ENCODE data around the gene PYY. TPM values are rescaled to one million over a fixed set of nuclear protein-coding genes. Genes with fewer than 3 reads are reported as not detected.

Gene PYY
- total RNA-seq, 1 experiment from 2014 or later, result 2.0 TPM

DNA sequence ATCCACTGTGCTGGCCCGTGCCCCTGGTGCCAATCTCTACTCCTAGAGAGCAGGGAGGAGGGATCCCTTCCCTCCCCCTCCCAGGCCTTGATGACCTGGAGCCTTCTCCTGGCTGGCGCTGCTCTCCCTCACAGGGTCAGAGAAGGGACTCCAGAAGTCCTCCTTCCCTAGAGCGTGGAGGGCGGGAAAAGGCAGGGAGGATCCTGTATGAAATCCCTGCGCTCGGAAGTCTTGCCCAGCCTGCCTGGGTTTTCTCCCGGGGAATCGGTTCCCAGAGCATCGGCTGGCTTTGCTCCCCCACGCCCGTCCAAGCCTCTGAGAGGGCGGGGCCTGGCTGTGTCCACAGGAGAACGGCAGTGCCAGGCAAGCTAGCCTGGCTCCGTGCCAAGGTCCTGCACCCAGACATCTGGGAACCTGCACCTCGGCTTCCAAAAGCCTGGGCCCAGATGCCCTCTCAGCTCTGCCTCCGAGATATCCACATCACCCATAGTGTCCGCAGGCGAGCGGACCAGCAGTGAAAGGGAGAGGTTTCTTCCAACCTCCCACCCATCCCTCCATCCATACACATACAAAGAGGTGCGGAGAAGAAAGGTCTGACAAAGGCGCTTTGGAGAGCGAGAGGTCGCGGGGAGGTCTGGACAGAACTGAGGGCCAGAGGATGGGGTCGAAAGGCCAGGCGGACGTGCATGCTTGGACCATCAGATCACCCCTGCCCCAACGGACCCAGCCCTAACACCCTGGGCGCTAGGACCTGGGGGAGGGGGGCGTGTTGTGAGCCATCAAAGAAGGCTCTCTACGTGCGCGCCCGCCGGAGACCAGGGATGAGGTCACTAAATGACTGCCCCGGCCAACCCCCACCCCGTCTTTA, 47.5 kb downstream of the PYY start:
- H3K27ac Mint-ChIP-seq, result peak overlapping the region in 1 of 3 experiments; percentile 55; a peak in 1 of 7 replicates
- no peak overlapping the region for H3K4ac ChIP-seq (ENCODE audit: low read depth, low read length)
- no peak overlapping the region for H2BK15ac ChIP-seq (ENCODE audit: low read depth, low read length)
- no peaks in the 10 kb centered on the region for H4K20me1 ChIP-seq (ENCODE audit: control insufficient read depth, insufficient read depth, insufficient read length)
- H3K23ac ChIP-seq (ENCODE audit: insufficient read length, low read depth, low read length), result no peak overlapping the region
- H3K79me1 ChIP-seq (ENCODE audit: insufficient read depth, low read depth, low read length, poor library complexity, severe bottlenecking), result no peaks in the 10 kb centered on the region
- no CpG with 5 or more reads among the region's 37 CpGs for WGBS (ENCODE audit: extremely low coverage, insufficient read length, low lambda C conversion rate)
- TF ChIP-seq CTCF (conservative IDR thresholded peaks at IDR 0.05), result no peak
- no peaks in the 10 kb centered on the region for H3K9me3 Mint-ChIP-seq
- no peak overlapping the region for H3K14ac ChIP-seq (ENCODE audit: insufficient read depth, low read length)
- H3K27ac ChIP-seq (ENCODE audit: insufficient read length, low read depth, low read length), result no peak overlapping the region
- peaks cover 23 to 37% of the 10 kb centered on the region in 2 experiments for H3K4me1 Mint-ChIP-seq
- no peak overlapping the region for H2BK5ac ChIP-seq (ENCODE audit: insufficient read length, low read length)
- H4K91ac ChIP-seq (ENCODE audit: insufficient read length, low read depth, low read length), result no peak overlapping the region
- H3T11ph ChIP-seq (ENCODE audit: low read length), result no peak overlapping the region
- peak overlapping the region; percentile 69 to 89 for H3K4me3 Mint-ChIP-seq
- H3K23me2 ChIP-seq (ENCODE audit: insufficient read length, low read depth, low read length, poor library complexity, severe bottlenecking), result peaks cover 29% of the 10 kb centered on the region
- no peaks in the 10 kb centered on the region; the same call in 1 of the 2 replicates for H3K4me1 ChIP-seq (ENCODE audit: insufficient read depth, low read length)
- no peak overlapping the region for H3K18ac ChIP-seq (ENCODE audit: insufficient read length, low read depth, low read length)
- no peak overlapping the region for H4K8ac ChIP-seq (replicated peaks; ENCODE audit: insufficient read length, low read depth, low read length)
- H3K79me2 ChIP-seq (ENCODE audit: insufficient read depth, low read length), result no peaks in the 10 kb centered on the region
- H2BK20ac ChIP-seq (ENCODE audit: low read depth, low read length, poor library complexity, severe bottlenecking), result no peak overlapping the region
- no peaks in the 10 kb centered on the region for H3K9me3 ChIP-seq (ENCODE audit: control insufficient read depth, low read depth, low read length)
- no peak overlapping the region for H3K56ac ChIP-seq (ENCODE audit: insufficient read length, low read depth, low read length)
- H3K27me3 Mint-ChIP-seq (ENCODE audit: low read depth), result peaks cover 75% of the 10 kb centered on the region
- no peak overlapping the region for H2AK5ac ChIP-seq (ENCODE audit: insufficient read length, low read length)
- no peaks in the 10 kb centered on the region for H3K27me3 ChIP-seq (ENCODE audit: insufficient read depth, low read length)
- peak overlapping the region; percentile 65 for H3K4me2 ChIP-seq (ENCODE audit: insufficient read depth, insufficient read length, low read length)
- H2BK120ac ChIP-seq (ENCODE audit: low read depth, low read length, poor library complexity, severe bottlenecking), result no peak overlapping the region
- no peak overlapping the region for H4K5ac ChIP-seq (ENCODE audit: insufficient read length, low read depth, low read length)
- DNase-seq, result peak; percentile 94
- no peaks in the 10 kb centered on the region for H3K36me3 Mint-ChIP-seq (ENCODE audit: insufficient read depth in 1 of 3, low read depth in 3 of 3)
- no peak overlapping the region for H3K9ac ChIP-seq (ENCODE audit: extremely low read depth, insufficient read length, low read length)
- H2AFZ ChIP-seq (ENCODE audit: low read length), result no peak overlapping the region
- no peak overlapping the region for H2BK12ac ChIP-seq (ENCODE audit: insufficient read length, low read depth, low read length)

Measured in H9 (cell line).